Fibroblast of lung (primary cell): ENCODE results near the gene CFH. TPM values are rescaled to one million over a fixed set of nuclear protein-coding genes. Genes with fewer than 3 reads are reported as not detected.

Experiments
- DNase-seq, 2 donors: peaks; one replicate each; pipeline versions ENCODE4 v3.0.0 to v3.0.0-alpha.2; 2010; ENCODE audit warnings: low read depth in 2 of 2
- H2AFZ ChIP-seq: 2 replicates; pipeline ENCODE4 v1.5.1; 2012; ENCODE audit warnings: low read length, control low read depth, inconsistent platforms
- H3K27ac ChIP-seq: 2 replicates; pipeline ENCODE4 v1.5.1; 2011; ENCODE audit warnings: low read length, control low read depth; ENCODE audit not compliant: insufficient read depth
- H3K27me3 ChIP-seq: 2 replicates; pipeline ENCODE4 v1.5.1; 2011; ENCODE audit warnings: mild to moderate bottlenecking, low read length; ENCODE audit not compliant: control insufficient read depth, insufficient read depth
- H3K36me3 ChIP-seq: 2 replicates; pipeline ENCODE4 v1.5.1; 2011; ENCODE audit warnings: low read length; ENCODE audit not compliant: control insufficient read depth, insufficient read depth
- H3K4me1 ChIP-seq: 2 replicates; pipeline ENCODE4 v1.5.1; 2011; ENCODE audit warnings: low read length; ENCODE audit not compliant: control insufficient read depth, insufficient read depth; ENCODE audit errors: extremely low read depth
- H3K4me2 ChIP-seq: 2 replicates; pipeline ENCODE4 v1.5.1; 2011; ENCODE audit warnings: low read length, control low read depth; ENCODE audit not compliant: insufficient read depth; ENCODE audit errors: extremely low read depth
- H3K4me3 ChIP-seq, 4 experiments: fragments of 200-600 bp in 1 of 4; sonication (generic) in 1 of 4; replicated peaks in 1 of 4; 2 replicates each; pipeline ENCODE4 v1.5.1; 2011 to 2016; ENCODE audit warnings: low read length in 4 of 4, low read depth in 3 of 4, mild to moderate bottlenecking in 3 of 4, control low read depth in 2 of 4, inconsistent platforms in 1 of 4, mixed read lengths in 1 of 4; ENCODE audit not compliant: insufficient read depth in 1 of 4; ENCODE audit errors: control extremely low read depth in 1 of 4
- H3K79me2 ChIP-seq: 2 replicates; pipeline ENCODE4 v1.5.1; 2012; ENCODE audit warnings: mild to moderate bottlenecking, low read length, inconsistent platforms; ENCODE audit not compliant: control insufficient read depth, insufficient read depth
- H3K9ac ChIP-seq: 2 replicates; pipeline ENCODE4 v1.5.1; 2011; ENCODE audit warnings: mild to moderate bottlenecking, low read length, control low read depth; ENCODE audit not compliant: insufficient read depth
- H3K9me3 ChIP-seq: 2 replicates; pipeline ENCODE4 v1.5.1; 2012; ENCODE audit warnings: low read depth, low read length; ENCODE audit not compliant: control insufficient read depth, insufficient read depth
- H4K20me1 ChIP-seq: 2 replicates; pipeline ENCODE4 v1.5.1; 2011; ENCODE audit warnings: low read length; ENCODE audit not compliant: control insufficient read depth, insufficient read depth; ENCODE audit errors: extremely low read depth
- EZH2 ChIP-seq: IDR thresholded peaks from 2 replicates; pipeline ENCODE4 v1.5.1; 2012; ENCODE audit warnings: low read length, control low read depth, mild to moderate bottlenecking; ENCODE audit errors: missing control alignments
- polyA plus RNA-seq, 2 donors: library from polyadenylated mRNA; depleted of rRNA in 1 of 2; stranded (reverse) in 1 of 2; unstranded in 1 of 2; fragments of >200 nt; gene quantifications; 2 replicates each; pipeline ENCODE4 v1.2.1, GENCODE V29; 2011 to 2012; ENCODE audit warnings: missing spikeins in 1 of 2
- total RNA-seq: library from RNA; depleted of rRNA; stranded (reverse); fragments of >200 nt; gene quantifications from 2 replicates; pipeline ENCODE4 v1.2.1, GENCODE V29; 2014
- TF ChIP-seq, protein P1 (sequence below), 2 donors: IDR thresholded peaks in 1 of 2; conservative IDR thresholded peaks in 1 of 2; 1 replicate in 1 of 2; 2 replicates in 1 of 2; pipeline ENCODE4 v1.5.1; 2011 to 2012; ENCODE audit warnings: low read length in 2 of 2, control low read depth in 1 of 2, inconsistent platforms in 1 of 2, low read depth in 1 of 2, mild to moderate bottlenecking in 1 of 2

The CFH gene
- total and polyA plus RNA-seq, 2 donors (not counting 1 experiment from before 2014, with no cell fraction given) = 83.0 to 237 TPM

DNA sequence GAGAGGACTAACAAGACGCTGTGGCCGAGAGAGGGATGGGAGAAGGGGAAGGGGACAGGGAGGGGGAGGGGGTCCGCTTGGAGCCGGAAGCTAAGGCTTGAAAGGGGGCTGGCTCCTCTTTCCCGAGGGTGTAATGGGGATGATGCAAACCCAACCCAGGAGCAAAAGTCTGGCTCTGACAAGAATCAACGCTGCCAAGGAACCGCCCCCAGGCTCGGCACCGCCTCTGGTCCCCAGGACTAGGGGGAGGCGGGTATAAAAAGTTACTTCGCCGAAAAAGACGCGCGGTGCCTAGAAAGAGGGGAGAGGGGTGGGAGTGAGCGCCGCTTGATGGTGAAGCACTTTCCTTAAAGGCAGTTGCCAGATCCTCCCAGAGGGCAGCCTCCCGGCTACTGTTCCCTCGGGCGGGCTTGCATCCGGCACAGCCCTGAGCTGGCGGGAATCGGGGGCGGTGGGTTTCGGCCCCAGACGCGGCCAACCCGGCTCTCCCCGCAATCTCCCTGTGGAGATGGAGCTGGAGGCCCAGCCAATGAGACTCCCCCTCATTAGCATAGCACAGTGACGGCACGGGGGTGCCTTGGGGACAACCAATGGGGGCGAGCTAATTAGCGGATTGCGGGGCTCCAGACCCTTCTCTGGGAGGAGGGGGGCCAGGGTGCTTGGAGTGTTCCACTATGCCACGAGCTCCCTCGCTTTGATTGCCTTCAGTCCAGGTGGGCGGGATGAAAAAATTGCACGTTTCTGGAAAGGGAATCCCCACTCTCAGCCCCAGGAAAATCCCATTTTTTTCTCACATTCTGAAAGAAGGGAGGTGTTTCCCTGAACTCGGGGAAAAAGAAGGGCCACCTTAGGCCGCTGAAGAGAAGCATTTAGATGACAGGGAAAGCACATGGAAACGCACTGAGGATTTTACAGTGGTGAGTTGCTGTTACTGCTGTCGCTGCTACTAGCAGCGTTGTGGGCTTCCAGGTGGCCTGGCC is 43.2 kb upstream of the CFH start, which contains the start of gene KCNT2:
Gene KCNT2, minus strand, starts transcription at position 51 of the 980 bp plus-strand sequence. CDS start 131 bp downstream, outside the sequence.
- H3K9me3 ChIP-seq = no peaks in the 10 kb centered on the region
- peak within 1 kb of the TSS; percentile 88 for H3K4me2 ChIP-seq
- H3K36me3 ChIP-seq = no peaks in the 10 kb centered on the region
- DNase-seq = peak; percentile 71 to 88
- peak within 1 kb of the TSS; percentile 63 for H2AFZ ChIP-seq
- no peaks in the 10 kb centered on the region for H4K20me1 ChIP-seq
- peak within 1 kb of the TSS; percentile 37 to 98 (median 66) for H3K4me3 ChIP-seq
- no peak within 1 kb of the TSS for H3K27ac ChIP-seq
- H3K79me2 ChIP-seq = no peaks in the 10 kb centered on the region
- TF ChIP-seq, protein P1, sequence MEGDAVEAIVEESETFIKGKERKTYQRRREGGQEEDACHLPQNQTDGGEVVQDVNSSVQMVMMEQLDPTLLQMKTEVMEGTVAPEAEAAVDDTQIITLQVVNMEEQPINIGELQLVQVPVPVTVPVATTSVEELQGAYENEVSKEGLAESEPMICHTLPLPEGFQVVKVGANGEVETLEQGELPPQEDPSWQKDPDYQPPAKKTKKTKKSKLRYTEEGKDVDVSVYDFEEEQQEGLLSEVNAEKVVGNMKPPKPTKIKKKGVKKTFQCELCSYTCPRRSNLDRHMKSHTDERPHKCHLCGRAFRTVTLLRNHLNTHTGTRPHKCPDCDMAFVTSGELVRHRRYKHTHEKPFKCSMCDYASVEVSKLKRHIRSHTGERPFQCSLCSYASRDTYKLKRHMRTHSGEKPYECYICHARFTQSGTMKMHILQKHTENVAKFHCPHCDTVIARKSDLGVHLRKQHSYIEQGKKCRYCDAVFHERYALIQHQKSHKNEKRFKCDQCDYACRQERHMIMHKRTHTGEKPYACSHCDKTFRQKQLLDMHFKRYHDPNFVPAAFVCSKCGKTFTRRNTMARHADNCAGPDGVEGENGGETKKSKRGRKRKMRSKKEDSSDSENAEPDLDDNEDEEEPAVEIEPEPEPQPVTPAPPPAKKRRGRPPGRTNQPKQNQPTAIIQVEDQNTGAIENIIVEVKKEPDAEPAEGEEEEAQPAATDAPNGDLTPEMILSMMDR (conservative IDR thresholded peaks at IDR 0.05 in 1 of 2, IDR thresholded peaks at IDR 0.05 in 1 of 2; ENCODE audit: low read depth in 1 of 2, low read length in 2 of 2) = no peak
- TF ChIP-seq EZH2 = no peak
- peaks cover 3% of the 10 kb centered on the region for H3K4me1 ChIP-seq
- H3K27me3 ChIP-seq = no peaks in the 10 kb centered on the region
- H3K9ac ChIP-seq = no peak within 1 kb of the TSS

DNA sequence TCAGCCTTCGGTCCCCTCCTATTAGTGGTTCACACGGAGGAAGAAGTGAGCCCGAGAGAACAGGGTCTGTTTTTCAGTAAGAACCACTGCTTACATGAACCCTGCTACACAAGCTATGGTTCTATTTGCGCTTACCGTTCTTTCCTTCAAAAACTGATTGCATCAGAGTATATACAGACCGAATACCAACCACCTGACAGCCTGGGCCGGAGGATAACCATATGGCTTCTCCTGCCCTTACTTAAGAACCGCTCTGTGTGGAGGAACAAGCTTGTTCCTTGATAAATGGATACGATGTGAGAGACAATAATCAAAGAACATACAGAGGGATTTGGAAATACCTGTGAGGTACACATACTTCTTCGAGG is 42.5 kb upstream of the CFH start:
- H3K36me3 ChIP-seq = no peaks in the 10 kb centered on the region
- H3K4me3 ChIP-seq = peak overlapping the region in 2 of 4 experiments; percentile 73 to 98
- no peaks in the 10 kb centered on the region for H4K20me1 ChIP-seq
- peak overlapping the region; percentile 55 for H2AFZ ChIP-seq
- H3K4me1 ChIP-seq = peaks cover 3% of the 10 kb centered on the region
- no peaks in the 10 kb centered on the region for H3K27me3 ChIP-seq
- no peaks in the 10 kb centered on the region for H3K9me3 ChIP-seq
- TF ChIP-seq, protein P1 (conservative IDR thresholded peaks at IDR 0.05 in 1 of 2, IDR thresholded peaks at IDR 0.05 in 1 of 2; ENCODE audit: low read depth in 1 of 2, low read length in 2 of 2) = no peak
- no peak for TF ChIP-seq EZH2
- no peak overlapping the region for H3K27ac ChIP-seq
- peak overlapping the region; percentile 59 for H3K4me2 ChIP-seq
- DNase-seq = no peak
- no peaks in the 10 kb centered on the region for H3K79me2 ChIP-seq
- no peak overlapping the region for H3K9ac ChIP-seq

GRCh38 chr1:196611873-196612272 is 40.0 kb upstream of the CFH start:
- H3K4me3 ChIP-seq = no peak overlapping the region

More at GRCh38 chr1:196611873-196612272, 40.0 kb upstream of the CFH start:
- H2AFZ ChIP-seq = no peak overlapping the region
- H3K9me3 ChIP-seq = no peaks in the 10 kb centered on the region
- H3K4me1 ChIP-seq = peaks cover 3% of the 10 kb centered on the region
- no peaks in the 10 kb centered on the region for H3K36me3 ChIP-seq
- H3K27me3 ChIP-seq = no peaks in the 10 kb centered on the region
- no peaks in the 10 kb centered on the region for H3K79me2 ChIP-seq
- no peak overlapping the region for H3K27ac ChIP-seq
- no peak overlapping the region for H3K9ac ChIP-seq
- no peak for TF ChIP-seq EZH2
- TF ChIP-seq, protein P1 (conservative IDR thresholded peaks at IDR 0.05 in 1 of 2, IDR thresholded peaks at IDR 0.05 in 1 of 2; ENCODE audit: low read depth in 1 of 2, low read length in 2 of 2) = no peak
- no peaks in the 10 kb centered on the region for H4K20me1 ChIP-seq
- no peak overlapping the region for H3K4me2 ChIP-seq
- no peak for DNase-seq
